Measurements from ENCODE around the gene EGLN1. TPM values are rescaled to one million over a fixed set of nuclear protein-coding genes. Genes with fewer than 3 reads are reported as not detected.

Gene EGLN1
- total and polyA plus RNA-seq, 2 experiments from 2014 or later = 1.9 to 6.0 TPM

- Mint-ChIP-seq H3K4me1 (peaks cover under 1% of the 10 kb centered on the region; the same call in 2 of the 3 replicates), H3K4me3 (no peak overlapping the region), H3K36me3 (ENCODE audit: low read depth) (no peaks in the 10 kb centered on the region), H3K9me3 (no peaks in the 10 kb centered on the region), H3K27me3 (ENCODE audit: insufficient read depth, low read depth, poor library complexity) (peaks cover 11% of the 10 kb centered on the region), H3K27ac (no peak overlapping the region)
- DNase-seq (ENCODE audit: low spot score) = no peak
- Histone ChIP-seq H3K4me3 (no peak overlapping the region), H3F3A (replicated peaks; ENCODE audit: low read depth) (0 out of 2 replicates have a peak, but pooled peaks cover 3% of the 10 kb centered on the region), H3K4me2 (no peak overlapping the region), H3K27me3 (ENCODE audit: insufficient read depth) (peaks cover 28% of the 10 kb centered on the region), H3K79me2 (replicated peaks; ENCODE audit: insufficient read depth) (peaks cover 6% of the 10 kb centered on the region), H3K9me2 (ENCODE audit: insufficient read depth) (no peaks in the 10 kb centered on the region), H2AFZ (no peak overlapping the region), H3K4me1 (ENCODE audit: insufficient read depth) (peaks cover 4% of the 10 kb centered on the region), H3K36me3 (ENCODE audit: insufficient read depth) (no peaks in the 10 kb centered on the region), H4K20me1 (replicated peaks; ENCODE audit: insufficient read depth) (peaks cover 43% of the 10 kb centered on the region), H3K27ac (ENCODE audit: low read depth) (no peak overlapping the region)
- TF ChIP-seq EZH2phosphoT487 (IDR thresholded peaks at IDR 0.05; ENCODE audit: unreplicated experiment) (no peak), JUNB (IDR thresholded peaks at IDR 0.05; ENCODE audit: unreplicated experiment) (no peak), ZNF331 (CRISPR knock-in tag; IDR thresholded peaks at IDR 0.05; ENCODE audit: low read depth) (no peak), NANOG (IDR thresholded peaks at IDR 0.05; ENCODE audit: borderline replicate concordance) (no peak), REST (IDR thresholded peaks at IDR 0.05; ENCODE audit: unreplicated experiment) (no peak), EZH2 (IDR thresholded peaks at IDR 0.05; ENCODE audit: low read depth, unreplicated experiment) (no peak), CREB1 (CRISPR knock-in tag; IDR thresholded peaks at IDR 0.05; ENCODE audit: low read depth) (no peak), CTCF (conservative IDR thresholded peaks at IDR 0.05; ENCODE audit: low read depth in 2 of 2) (no peak), ZNF114 (CRISPR knock-in tag; IDR thresholded peaks at IDR 0.05) (no peak), STAT1 (IDR thresholded peaks at IDR 0.05; ENCODE audit: unreplicated experiment) (no peak), POLR2AphosphoS5 (IDR thresholded peaks at IDR 0.05; ENCODE audit: low read depth) (no peak)
- TF ChIP-seq, protein P1, sequence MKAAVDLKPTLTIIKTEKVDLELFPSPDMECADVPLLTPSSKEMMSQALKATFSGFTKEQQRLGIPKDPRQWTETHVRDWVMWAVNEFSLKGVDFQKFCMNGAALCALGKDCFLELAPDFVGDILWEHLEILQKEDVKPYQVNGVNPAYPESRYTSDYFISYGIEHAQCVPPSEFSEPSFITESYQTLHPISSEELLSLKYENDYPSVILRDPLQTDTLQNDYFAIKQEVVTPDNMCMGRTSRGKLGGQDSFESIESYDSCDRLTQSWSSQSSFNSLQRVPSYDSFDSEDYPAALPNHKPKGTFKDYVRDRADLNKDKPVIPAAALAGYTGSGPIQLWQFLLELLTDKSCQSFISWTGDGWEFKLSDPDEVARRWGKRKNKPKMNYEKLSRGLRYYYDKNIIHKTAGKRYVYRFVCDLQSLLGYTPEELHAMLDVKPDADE (IDR thresholded peaks at IDR 0.05) = no peak
- TF ChIP-seq, protein P2, sequence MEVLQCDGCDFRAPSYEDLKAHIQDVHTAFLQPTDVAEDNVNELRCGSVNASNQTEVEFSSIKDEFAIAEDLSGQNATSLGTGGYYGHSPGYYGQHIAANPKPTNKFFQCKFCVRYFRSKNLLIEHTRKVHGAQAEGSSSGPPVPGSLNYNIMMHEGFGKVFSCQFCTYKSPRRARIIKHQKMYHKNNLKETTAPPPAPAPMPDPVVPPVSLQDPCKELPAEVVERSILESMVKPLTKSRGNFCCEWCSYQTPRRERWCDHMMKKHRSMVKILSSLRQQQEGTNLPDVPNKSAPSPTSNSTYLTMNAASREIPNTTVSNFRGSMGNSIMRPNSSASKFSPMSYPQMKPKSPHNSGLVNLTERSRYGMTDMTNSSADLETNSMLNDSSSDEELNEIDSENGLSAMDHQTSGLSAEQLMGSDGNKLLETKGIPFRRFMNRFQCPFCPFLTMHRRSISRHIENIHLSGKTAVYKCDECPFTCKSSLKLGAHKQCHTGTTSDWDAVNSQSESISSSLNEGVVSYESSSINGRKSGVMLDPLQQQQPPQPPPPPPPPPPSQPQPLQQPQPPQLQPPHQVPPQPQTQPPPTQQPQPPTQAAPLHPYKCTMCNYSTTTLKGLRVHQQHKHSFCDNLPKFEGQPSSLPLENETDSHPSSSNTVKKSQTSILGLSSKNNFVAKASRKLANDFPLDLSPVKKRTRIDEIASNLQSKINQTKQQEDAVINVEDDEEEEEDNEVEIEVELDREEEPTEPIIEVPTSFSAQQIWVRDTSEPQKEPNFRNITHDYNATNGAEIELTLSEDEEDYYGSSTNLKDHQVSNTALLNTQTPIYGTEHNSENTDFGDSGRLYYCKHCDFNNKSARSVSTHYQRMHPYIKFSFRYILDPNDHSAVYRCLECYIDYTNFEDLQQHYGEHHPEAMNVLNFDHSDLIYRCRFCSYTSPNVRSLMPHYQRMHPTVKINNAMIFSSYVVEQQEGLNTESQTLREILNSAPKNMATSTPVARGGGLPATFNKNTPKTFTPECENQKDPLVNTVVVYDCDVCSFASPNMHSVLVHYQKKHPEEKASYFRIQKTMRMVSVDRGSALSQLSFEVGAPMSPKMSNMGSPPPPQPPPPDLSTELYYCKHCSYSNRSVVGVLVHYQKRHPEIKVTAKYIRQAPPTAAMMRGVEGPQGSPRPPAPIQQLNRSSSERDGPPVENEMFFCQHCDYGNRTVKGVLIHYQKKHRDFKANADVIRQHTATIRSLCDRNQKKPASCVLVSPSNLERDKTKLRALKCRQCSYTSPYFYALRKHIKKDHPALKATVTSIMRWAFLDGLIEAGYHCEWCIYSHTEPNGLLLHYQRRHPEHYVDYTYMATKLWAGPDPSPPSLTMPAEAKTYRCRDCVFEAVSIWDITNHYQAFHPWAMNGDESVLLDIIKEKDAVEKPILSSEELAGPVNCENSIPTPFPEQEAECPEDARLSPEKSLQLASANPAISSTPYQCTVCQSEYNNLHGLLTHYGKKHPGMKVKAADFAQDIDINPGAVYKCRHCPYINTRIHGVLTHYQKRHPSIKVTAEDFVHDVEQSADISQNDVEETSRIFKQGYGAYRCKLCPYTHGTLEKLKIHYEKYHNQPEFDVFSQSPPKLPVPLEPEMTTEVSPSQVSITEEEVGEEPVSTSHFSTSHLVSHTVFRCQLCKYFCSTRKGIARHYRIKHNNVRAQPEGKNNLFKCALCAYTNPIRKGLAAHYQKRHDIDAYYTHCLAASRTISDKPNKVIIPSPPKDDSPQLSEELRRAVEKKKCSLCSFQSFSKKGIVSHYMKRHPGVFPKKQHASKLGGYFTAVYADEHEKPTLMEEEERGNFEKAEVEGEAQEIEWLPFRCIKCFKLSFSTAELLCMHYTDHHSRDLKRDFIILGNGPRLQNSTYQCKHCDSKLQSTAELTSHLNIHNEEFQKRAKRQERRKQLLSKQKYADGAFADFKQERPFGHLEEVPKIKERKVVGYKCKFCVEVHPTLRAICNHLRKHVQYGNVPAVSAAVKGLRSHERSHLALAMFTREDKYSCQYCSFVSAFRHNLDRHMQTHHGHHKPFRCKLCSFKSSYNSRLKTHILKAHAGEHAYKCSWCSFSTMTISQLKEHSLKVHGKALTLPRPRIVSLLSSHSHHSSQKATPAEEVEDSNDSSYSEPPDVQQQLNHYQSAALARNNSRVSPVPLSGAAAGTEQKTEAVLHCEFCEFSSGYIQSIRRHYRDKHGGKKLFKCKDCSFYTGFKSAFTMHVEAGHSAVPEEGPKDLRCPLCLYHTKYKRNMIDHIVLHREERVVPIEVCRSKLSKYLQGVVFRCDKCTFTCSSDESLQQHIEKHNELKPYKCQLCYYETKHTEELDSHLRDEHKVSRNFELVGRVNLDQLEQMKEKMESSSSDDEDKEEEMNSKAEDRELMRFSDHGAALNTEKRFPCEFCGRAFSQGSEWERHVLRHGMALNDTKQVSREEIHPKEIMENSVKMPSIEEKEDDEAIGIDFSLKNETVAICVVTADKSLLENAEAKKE (CRISPR knock-in tag; IDR thresholded peaks at IDR 0.05) = no peak
- no peak for ATAC-seq
Observed at GRCh38 chr1:231414260-231415016, 7.6 kb downstream of the EGLN1 start.
